ENCODE results near the gene PTPRM. TPM values are rescaled to one million over a fixed set of nuclear protein-coding genes. Genes with fewer than 3 reads are reported as not detected.

The PTPRM gene
- polyA plus RNA-seq, 2 of the 4 experiments (the other 2 are of a cell fraction), result 44.5 to 199 TPM

DNA sequence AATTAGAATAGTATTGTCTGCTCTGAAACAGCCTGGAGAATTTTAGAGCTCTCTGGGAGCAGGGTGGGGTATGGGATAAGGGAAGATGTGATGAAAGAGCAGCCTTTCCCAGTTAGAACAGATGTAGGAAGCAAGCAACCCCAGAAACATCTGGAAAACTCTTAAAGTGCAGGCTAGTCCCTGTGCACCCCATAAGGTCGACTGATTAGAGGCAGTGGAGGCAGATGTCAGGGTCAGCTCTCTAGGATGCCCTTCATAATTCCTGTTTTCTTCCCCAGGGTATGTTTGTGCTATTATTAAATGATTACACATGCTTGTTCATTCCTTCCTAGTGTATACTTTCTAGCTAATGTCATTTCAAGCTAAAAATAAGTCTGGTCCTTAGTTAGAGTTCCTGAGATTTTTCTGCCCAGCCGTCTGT lies 41.7 kb downstream of the PTPRM start:
- Histone ChIP-seq H3K4me3 (no peak overlapping the region), H3K27ac (no peak overlapping the region), H3K4me2 (0 out of 3 replicates have a peak overlapping the region, but pooled peaks have one; percentile 23), H3K9me3 (no peaks in the 10 kb centered on the region), H3K4me1 (peaks cover 26% of the 10 kb centered on the region)
- no peak for TF ChIP-seq EHF (CRISPR knock-in tag; IDR thresholded peaks at IDR 0.05)
- TF ChIP-seq NFE2L2 (conservative IDR thresholded peaks at IDR 0.05; ENCODE audit: low read length), result no peak
- TF ChIP-seq RFX5 (IDR thresholded peaks at IDR 0.05), result no peak
- no peak for TF ChIP-seq FOSB (CRISPR knock-in tag; IDR thresholded peaks at IDR 0.05)
- no peak for TF ChIP-seq MAX (IDR thresholded peaks at IDR 0.05)
- no peak for TF ChIP-seq PHF8 (IDR thresholded peaks at IDR 0.05; ENCODE audit: borderline replicate concordance, low read depth)
- TF ChIP-seq, protein P1, sequence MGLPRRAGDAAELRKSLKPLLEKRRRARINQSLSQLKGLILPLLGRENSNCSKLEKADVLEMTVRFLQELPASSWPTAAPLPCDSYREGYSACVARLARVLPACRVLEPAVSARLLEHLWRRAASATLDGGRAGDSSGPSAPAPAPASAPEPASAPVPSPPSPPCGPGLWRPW (IDR thresholded peaks at IDR 0.05), result no peak
- TF ChIP-seq POLR2AphosphoS2 (conservative IDR thresholded peaks at IDR 0.05; ENCODE audit: low read length), result no peak
- ATAC-seq, result no peak
- DNase-seq (ENCODE audit: low read depth in 1 of 2, low spot score in 1 of 2), result no peak
- WGBS (ENCODE audit: missing lambda C conversion rate), result 65% methylated on average over 2 of the region's 2 CpGs
- ChIA-PET POLR2A (no interaction called here), CTCF (interaction anchor here (1.4 to 1.6 kb wide), 2 partner anchors 16 to 42 kb away, joined by 3 to 4 read pairs; partner anchors contain the start of gene PTPRM)
- no peak for FAIRE-seq

- Histone ChIP-seq H3K4me2 (no peak overlapping the region), H3K4me1 (peaks cover 28% of the 10 kb centered on the region), H3K27ac (no peak overlapping the region), H3K9me3 (no peaks in the 10 kb centered on the region), H3K4me3 (no peak overlapping the region)
- no peak for FAIRE-seq
- ChIA-PET CTCF (interaction anchor here (1.4 to 1.6 kb wide), 2 partner anchors 16 to 43 kb away, joined by 3 to 4 read pairs; partner anchors contain the start of gene PTPRM), POLR2A (no interaction called here)
- TF ChIP-seq CHD2 (IDR thresholded peaks at IDR 0.05; ENCODE audit: low read length, partially characterized antibody) (no peak), TP53 (CRISPR knock-in tag; IDR thresholded peaks at IDR 0.05) (no peak), BHLHE40 (IDR thresholded peaks at IDR 0.05; ENCODE audit: low read depth, low read length) (no peak), HOXB5 (CRISPR knock-in tag; IDR thresholded peaks at IDR 0.05) (no peak), ESRRA (IDR thresholded peaks at IDR 0.05; ENCODE audit: borderline replicate concordance, low read length) (no peak), JUN (IDR thresholded peaks at IDR 0.05) (no peak), EP300 (IDR thresholded peaks at IDR 0.05) (no peak), EHF (CRISPR knock-in tag; IDR thresholded peaks at IDR 0.05) (no peak)
- TF ChIP-seq, protein P2, sequence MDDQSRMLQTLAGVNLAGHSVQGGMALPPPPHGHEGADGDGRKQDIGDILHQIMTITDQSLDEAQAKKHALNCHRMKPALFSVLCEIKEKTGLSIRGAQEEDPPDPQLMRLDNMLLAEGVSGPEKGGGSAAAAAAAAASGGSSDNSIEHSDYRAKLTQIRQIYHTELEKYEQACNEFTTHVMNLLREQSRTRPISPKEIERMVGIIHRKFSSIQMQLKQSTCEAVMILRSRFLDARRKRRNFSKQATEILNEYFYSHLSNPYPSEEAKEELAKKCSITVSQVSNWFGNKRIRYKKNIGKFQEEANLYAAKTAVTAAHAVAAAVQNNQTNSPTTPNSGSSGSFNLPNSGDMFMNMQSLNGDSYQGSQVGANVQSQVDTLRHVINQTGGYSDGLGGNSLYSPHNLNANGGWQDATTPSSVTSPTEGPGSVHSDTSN (IDR thresholded peaks at IDR 0.05), result no peak
- 86% methylated on average over 1 of the region's 1 CpG for WGBS (ENCODE audit: missing lambda C conversion rate)
- no peak for DNase-seq (ENCODE audit: low read depth in 1 of 2, low spot score in 1 of 2)
- ATAC-seq, result no peak
Measured at GRCh38 chr18:7609617-7610016, 42.5 kb downstream of the PTPRM start.

- no peak for FAIRE-seq
- TF ChIP-seq MAFK (IDR thresholded peaks at IDR 0.05; ENCODE audit: partially characterized antibody) (peak; percentile 36), CHD4 (IDR thresholded peaks at IDR 0.05; ENCODE audit: borderline replicate concordance) (no peak)
- Histone ChIP-seq H3K9me3 (no peaks in the 10 kb centered on the region), H3K27ac (no peak overlapping the region), H3K4me3 (no peak overlapping the region), H3K4me1 (peaks cover 38% of the 10 kb centered on the region), H3K4me2 (no peak overlapping the region)
- 78% methylated on average over 4 of the region's 4 CpGs for WGBS (ENCODE audit: missing lambda C conversion rate)
- CTCF ChIA-PET, result no interaction called here
- POLR2A ChIA-PET, result no interaction called here
- no peak for ATAC-seq
- no peak for DNase-seq (ENCODE audit: low read depth in 1 of 2, low spot score in 1 of 2)
Measured at GRCh38 chr18:7614042-7614441, 46.9 kb downstream of the PTPRM start.

GRCh38 chr18:7615840-7616239 lies 48.7 kb downstream of the PTPRM start:
- Histone ChIP-seq H3K4me1 (peaks cover 41% of the 10 kb centered on the region), H3K4me2 (no peak overlapping the region), H3K4me3 (no peak overlapping the region), H3K27ac (no peak overlapping the region), H3K9me3 (no peaks in the 10 kb centered on the region)
- POLR2A ChIA-PET, result no interaction called here
- CTCF ChIA-PET, result no interaction called here
- DNase-seq (ENCODE audit: low read depth in 1 of 2, low spot score in 1 of 2), result no peak
- no peak for ATAC-seq
- TF ChIP-seq JUN (IDR thresholded peaks at IDR 0.05), result no peak
- TF ChIP-seq ESRRA (IDR thresholded peaks at IDR 0.05; ENCODE audit: borderline replicate concordance, low read length), result no peak
- no peak for TF ChIP-seq ZSCAN20 (CRISPR knock-in tag; IDR thresholded peaks at IDR 0.05)
- TF ChIP-seq CHD2 (IDR thresholded peaks at IDR 0.05; ENCODE audit: low read length, partially characterized antibody), result no peak
- no peak for TF ChIP-seq KDM1A (IDR thresholded peaks at IDR 0.05; ENCODE audit: low read depth)
- 95% methylated on average over 9 of the region's 9 CpGs for WGBS (ENCODE audit: missing lambda C conversion rate)
- no peak for FAIRE-seq
